ENCODE measurements around the gene APOA5.
"Not testable (repeated sequence)": the region's sequence is repeated elsewhere in the genome, so short reads cannot be mapped to it uniquely, and the experiment has no call there.

APOA5 gene

GRCh38 chr11:116827461-116827860 is 35.8 kb upstream of the APOA5 start:
- no peak for DNase-seq

DNA sequence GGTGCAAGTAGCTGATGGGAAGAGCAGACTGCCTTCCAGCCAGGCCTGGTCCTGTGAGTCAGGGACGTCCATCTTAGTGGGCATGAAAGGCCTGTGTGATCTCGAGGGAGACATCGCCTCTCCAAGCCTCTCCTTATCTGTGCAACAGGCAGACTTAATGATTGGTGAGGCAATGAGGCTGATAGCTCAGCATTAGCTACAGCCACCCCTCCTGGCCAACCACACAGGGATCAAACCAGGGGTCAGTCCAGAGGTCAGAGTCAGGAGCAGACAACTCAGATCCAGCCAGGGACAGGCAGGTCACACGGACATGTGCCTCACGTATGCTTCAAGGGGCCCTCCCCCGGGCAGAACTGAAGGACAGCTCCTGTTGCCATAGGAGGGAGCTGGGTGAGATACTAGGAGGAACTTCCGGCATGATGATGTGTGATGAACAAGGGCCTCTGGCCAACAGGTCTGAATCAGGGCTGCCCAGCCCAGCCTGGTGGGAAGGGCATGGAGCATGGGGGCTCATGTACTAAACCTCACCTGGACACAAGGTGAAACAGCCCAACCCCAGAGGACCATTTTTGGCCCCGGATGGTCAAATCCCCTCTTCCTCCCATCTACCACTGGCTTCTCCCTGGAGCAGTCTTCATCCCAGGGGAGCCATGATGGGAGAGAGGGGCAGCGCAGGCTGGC is 35.2 kb upstream of the APOA5 start:
- DNase-seq: no peak

DNA sequence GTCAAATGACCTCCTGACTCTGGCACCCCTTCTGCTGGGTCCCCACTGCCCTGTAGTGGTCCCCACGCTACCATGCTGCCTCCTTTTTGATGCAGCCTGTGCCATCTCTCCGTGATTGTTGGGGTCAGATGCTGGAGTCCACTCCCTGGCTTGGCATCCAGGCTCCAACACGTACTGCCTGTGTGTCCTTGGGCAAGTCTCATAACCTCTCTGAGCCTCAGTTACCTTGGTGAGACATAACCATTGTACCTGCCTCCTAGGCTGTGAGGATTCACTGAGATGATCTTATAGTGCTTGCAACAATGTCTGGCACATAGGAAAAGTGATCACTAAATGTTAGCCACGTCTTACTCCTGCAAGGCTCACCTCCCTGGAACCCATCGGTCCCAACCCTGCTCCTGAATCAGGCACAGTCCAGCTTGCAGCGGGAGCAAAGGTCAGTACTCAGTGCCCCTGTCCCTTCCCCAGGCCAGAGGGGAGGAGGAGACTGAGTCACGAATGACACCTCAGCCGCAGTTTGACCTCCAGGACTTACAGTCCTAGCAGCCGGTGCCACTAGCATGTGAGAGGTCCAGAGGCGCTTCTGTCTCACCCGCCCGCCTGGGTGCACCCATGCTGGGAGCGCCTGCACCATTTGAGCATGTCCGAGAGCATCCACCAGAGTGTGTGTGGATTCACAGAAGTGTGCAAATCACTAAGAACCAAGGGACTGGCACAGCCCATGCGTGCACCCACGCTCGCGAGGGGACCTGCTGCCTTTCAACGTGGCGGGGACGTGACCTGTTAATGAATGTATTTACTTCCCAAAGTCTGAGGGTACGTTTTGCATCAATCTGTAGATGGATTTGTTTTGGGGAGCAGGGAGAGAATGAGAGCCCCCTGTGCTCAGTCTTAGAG is 34.4 kb upstream of the APOA5 start:
- DNase-seq: no peak

DNA sequence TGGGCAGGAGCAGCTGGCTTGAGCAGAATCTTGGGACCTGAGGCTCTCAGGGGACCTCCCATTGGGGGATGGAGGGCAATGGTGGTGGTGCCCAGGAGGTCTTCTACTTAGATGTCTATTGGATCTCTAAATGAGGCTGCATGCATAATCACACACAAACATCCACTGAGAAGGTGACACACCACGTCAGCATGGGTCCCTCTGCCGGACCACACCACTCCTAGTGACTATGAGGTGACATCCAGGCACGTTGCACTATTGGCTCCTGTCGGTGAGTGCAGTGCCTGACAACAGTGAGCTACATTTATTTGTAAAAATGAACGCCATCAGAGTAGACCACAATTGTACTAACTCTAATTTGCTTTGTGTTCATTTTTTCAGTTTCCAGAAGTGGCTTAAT is 33.8 kb upstream of the APOA5 start:
- DNase-seq: no peak

- DNase-seq: no peak
Observed at GRCh38 chr11:116823031-116823843, 31.6 kb upstream of the APOA5 start, which contains the start of gene APOA4. Gene APOA4 (minus strand): TSS chr11:116823304. CDS start chr11:116823191, 113 bp downstream.

- DNase-seq: no peak
Observed at GRCh38 chr11:116822575-116822974, 30.9 kb upstream of the APOA5 start.

GRCh38 chr11:116821050-116821918 is 29.6 kb upstream of the APOA5 start:
- DNase-seq: no peak

DNA sequence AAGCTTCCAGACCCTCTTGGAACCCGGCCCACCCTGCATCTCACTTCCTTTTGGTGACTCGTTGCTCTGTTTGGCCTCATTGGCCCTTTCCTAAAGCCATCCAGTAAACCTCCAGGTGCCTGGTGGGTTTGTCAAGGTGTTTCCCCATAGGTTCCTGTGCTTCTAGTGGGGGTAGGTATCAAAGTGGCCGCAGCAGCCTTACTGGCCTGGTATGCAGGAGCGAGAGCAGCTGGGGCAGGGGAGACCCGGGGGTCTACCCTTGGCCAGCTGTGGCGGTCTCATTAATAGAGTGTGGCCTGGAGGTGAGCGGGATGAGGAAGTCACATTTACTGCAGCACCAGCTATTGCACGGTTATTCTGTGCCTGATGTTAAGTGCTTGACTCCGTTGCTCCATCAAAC is 27.4 kb upstream of the APOA5 start:
- DNase-seq: no peak

DNA sequence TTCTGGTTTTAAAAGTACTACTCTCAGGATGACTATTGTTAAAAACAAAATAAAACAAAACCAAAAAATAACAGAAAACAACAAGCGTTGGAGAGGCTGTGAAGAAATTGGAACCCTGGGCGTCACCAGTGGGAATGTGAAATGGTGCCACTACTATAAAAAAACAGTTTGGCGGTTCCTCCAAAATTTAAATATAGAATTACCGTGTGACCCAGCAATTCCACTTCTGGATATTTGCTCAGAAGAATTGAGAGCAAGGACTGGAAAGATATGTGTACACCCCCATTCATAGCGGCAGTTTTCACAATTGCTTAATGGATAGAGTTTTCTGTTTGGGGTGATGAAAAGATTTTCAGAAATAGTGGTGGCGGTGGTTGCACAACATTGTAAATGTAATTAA is 22.8 kb upstream of the APOA5 start:
- DNase-seq: no peak

DNA sequence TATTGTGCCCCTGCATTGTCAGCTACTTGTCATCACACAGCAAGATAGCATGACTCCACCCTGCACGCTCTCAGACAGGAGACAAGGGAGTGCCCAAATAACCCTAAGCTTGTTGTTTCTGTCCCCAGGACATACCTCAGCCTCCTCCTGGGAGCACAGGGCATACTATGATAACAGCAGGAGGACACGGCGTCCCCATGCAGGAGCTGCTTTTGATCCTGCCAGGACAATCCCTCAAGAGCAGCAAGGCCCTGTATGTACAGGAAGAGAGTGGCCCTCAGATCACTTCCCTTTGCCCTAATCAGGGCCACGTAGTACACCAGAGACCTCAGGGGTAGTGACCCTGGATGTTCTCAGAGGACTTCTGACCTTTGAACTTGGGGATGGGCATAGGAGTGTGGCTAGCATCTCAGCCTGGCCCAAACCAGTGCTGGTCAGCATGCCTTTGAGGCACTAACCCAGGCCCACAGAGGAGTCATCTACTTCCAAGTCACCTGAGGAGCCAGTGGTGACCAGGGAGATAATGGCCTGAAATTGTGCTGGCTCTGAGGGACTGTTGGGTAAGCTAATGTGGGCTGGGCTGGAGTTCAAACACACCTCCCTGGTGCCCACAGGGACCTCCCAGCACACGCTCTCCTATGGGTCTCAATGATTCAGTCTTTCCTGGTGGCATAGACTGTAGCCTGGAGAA is 22.2 kb upstream of the APOA5 start:
- no peak for DNase-seq

- DNase-seq: no peak
Observed at GRCh38 chr11:116813170-116813569, 21.5 kb upstream of the APOA5 start.

GRCh38 chr11:116812109-116812508 is 20.4 kb upstream of the APOA5 start:
- no peak for DNase-seq

DNA sequence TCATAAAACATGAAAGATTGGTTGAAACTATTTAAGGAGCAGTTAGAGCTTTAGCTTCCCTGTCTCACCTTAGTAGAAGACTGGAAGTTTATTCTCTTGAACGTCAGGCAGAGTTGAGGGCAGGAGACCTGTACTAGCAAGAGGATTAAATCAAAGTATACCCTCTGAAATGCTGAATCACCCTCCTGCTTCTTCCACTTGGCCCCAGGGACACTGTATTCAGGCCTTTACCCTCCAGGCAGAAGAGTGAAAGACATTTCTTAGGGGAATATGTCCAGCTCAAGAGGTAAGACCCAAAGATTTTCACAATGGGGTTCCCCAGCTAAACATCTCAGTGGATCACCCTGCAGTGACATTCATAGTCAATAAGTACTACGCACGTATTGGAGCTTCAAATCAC is 19.5 kb upstream of the APOA5 start:
- no peak for DNase-seq

- no peak for DNase-seq
Observed at GRCh38 chr11:116808262-116809175, 16.8 kb upstream of the APOA5 start.

- no peak for DNase-seq
Observed at GRCh38 chr11:116807601-116808261, 16.1 kb upstream of the APOA5 start.

DNA sequence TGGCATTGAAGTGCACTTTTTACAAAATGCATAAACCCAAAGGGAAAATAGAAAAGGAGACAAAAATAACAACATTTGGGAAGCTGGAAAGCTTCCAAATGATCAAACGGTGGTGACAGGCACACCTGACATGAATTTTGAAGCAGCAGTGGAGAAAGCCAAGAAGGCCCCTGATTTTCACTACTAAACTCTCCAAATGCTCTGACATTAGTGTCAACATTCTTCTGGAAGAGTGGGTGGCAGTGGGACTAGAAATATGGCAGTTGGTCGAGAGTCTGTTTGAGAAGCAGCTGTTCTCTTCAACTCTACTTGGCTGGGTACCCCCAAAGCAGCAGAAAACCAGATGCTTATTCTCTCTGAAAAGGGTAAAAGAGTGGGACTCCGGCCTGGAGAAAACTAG is 12.3 kb upstream of the APOA5 start:
- DNase-seq: no peak

DNA sequence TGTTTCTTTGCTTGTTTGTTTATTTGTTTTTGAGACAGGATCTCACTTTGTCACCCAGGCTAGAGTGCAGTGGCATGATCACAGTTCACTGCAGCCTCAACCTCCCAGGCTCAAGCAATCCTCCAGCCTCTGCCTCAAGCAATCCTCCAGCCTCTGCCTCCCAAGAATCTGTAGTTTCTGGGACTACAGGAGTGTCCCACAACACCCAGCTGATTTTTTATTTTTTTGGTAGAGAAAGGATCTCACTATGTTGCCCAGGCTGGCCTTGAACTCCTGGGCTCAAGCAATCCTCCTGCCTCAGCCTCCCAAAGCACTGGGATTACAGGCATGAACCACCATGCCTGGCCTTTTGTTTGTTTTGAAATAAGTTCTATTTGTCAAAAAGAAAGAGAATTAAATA is 10.0 kb upstream of the APOA5 start:
- DNase-seq: not testable (repeated sequence)

DNA sequence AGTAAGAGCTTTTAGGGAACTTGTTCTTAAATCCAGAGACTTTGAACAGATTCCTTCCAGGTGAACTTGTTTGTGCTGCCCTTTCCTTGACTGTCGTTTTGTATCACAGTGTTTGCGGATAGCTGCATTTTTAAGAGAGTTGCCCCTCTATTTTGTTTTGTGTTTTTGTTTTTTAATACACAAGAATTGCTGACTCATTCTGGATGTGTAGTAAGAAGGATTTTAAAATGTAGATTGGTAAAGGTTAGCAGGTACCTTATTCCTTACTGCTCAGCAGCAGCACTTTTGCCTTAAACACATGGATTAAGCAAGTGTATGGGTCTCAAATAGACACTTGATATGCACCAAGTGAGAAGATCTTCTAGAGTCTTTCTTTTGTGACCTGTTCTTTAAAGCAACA is 8.9 kb upstream of the APOA5 start:
- no peak for DNase-seq

GRCh38 chr11:116798368-116798767 is 6.7 kb upstream of the APOA5 start:
- DNase-seq: no peak

GRCh38 chr11:116797816-116798215 is 6.1 kb upstream of the APOA5 start:
- DNase-seq: no peak

Measured in DMS53 (cell line).